OCI-LY7 (cell line): Measurements from ENCODE around the gene GRIK2. TPM values are rescaled to one million over a fixed set of nuclear protein-coding genes. Genes with fewer than 3 reads are reported as not detected.

Source experiments
- BruUV-seq: library from RNA; stranded (reverse); fragments of 400-500 nt; replicated peaks from 2 replicates; lab custom pipeline; 2021; lab: Mats Ljungman, UMichigan
- CTCF ChIA-PET: fragments of 300-600 bp; sonication (Branson Sonifier 250); formaldehyde crosslinking; loops from one replicate; lab custom pipeline; 2022; ENCODE audit warnings: antibody characterized with exemption; ENCODE audit not compliant: unreplicated experiment; lab: Charles Lee
- POLR2A ChIA-PET: fragments of 300-600 bp; sonication (Branson Sonifier 250); formaldehyde crosslinking; loops from one replicate; lab custom pipeline; 2022; ENCODE audit warnings: antibody characterized with exemption; lab: Charles Lee
- DNase-seq: peaks from one replicate; pipeline ENCODE4 v3.0.0-alpha.2; 2015; ENCODE audit warnings: low spot score
- H2AFZ ChIP-seq: fragments of 200-600 bp; sonication (generic), shearing (Covaris generic); 2 replicates; pipeline ENCODE4 v1.6.1; 2014; ENCODE audit warnings: mild to moderate bottlenecking, antibody characterized with exemption, low read length, moderate library complexity
- H3K27ac ChIP-seq: fragments of 200-600 bp; sonication (generic); 2 replicates; pipeline ENCODE4 v1.5.1; 2014; ENCODE audit warnings: mixed run types, low read depth, mild to moderate bottlenecking, moderate library complexity, low read length, inconsistent platforms; ENCODE audit not compliant: poor library complexity, severe bottlenecking
- H3K36me3 ChIP-seq: fragments of 200-600 bp; sonication (generic); 2 replicates; pipeline ENCODE4 v1.6.1; 2014; ENCODE audit warnings: mild to moderate bottlenecking, antibody characterized with exemption, low read length, moderate library complexity, mixed read lengths; ENCODE audit not compliant: insufficient read depth
- H3K4me1 ChIP-seq: fragments of 200-600 bp; sonication (generic); 2 replicates; pipeline ENCODE4 v1.5.1; 2014; ENCODE audit warnings: mild to moderate bottlenecking, low read length; ENCODE audit not compliant: insufficient read depth, poor library complexity, severe bottlenecking
- H3K4me2 ChIP-seq: fragments of 200-600 bp; sonication (generic); 2 replicates; pipeline ENCODE4 v1.6.1; 2014; ENCODE audit warnings: mild to moderate bottlenecking, low read length
- H3K4me3 ChIP-seq: fragments of 200-600 bp; sonication (generic); 2 replicates; pipeline ENCODE4 v1.5.1; 2014; ENCODE audit warnings: mild to moderate bottlenecking, low read depth, low read length; ENCODE audit not compliant: poor library complexity, severe bottlenecking
- H3K79me2 ChIP-seq: fragments of 200-600 bp; sonication (generic); 2 replicates; pipeline ENCODE4 v1.6.1; 2016; ENCODE audit warnings: low read depth, mild to moderate bottlenecking, low read length, moderate library complexity, mixed read lengths; ENCODE audit not compliant: insufficient read depth
- H3K9me2 ChIP-seq: fragments of 200-600 bp; sonication (generic); 2 replicates; pipeline ENCODE4 v1.6.1; 2016; ENCODE audit warnings: mild to moderate bottlenecking, low read length, mixed read lengths; ENCODE audit not compliant: insufficient read depth
- H3K9me3 ChIP-seq: fragments of 200-600 bp; sonication (generic); 2 replicates; pipeline ENCODE4 v1.6.1; 2014; ENCODE audit warnings: mild to moderate bottlenecking, mixed run types, low read length, mixed read lengths
- H4K20me1 ChIP-seq: fragments of 200-600 bp; sonication (generic); 2 replicates; pipeline ENCODE4 v1.6.1; 2014; ENCODE audit warnings: mild to moderate bottlenecking, antibody characterized with exemption, low read length, moderate library complexity, mixed read lengths; ENCODE audit not compliant: insufficient read depth
- EZH2phosphoT487 ChIP-seq: fragments of 200-600 bp; sonication (generic); IDR thresholded peaks from 2 replicates; pipeline ENCODE4 v1.6.1; 2018; ENCODE audit warnings: low read depth, borderline replicate concordance, mild to moderate bottlenecking, mixed run types, antibody characterized with exemption, low read length, moderate library complexity, mixed read lengths
- intact Hi-C: fragments of 100-400 bp; cut with micrococcal nuclease; formaldehyde crosslinking; loops from one replicate; pipeline ENCODE4 v1.10.0; 2022; ENCODE audit not compliant: unreplicated experiment
- total RNA-seq, 2 experiments: library from RNA; depleted of rRNA in 1 of 2; stranded (reverse); fragments of >200 nt in 1 of 2; shearing (Covaris generic) in 1 of 2; gene quantifications; 2 replicates each; pipeline ENCODE4 v1.2.3, GENCODE V29; 2014 to 2022
- TF ChIP-seq, protein P1 (sequence below): fragments of 200-600 bp; sonication (generic); conservative IDR thresholded peaks from 2 replicates; pipeline ENCODE4 v1.5.1; 2014; ENCODE audit warnings: mild to moderate bottlenecking, antibody characterized with exemption, low read length, moderate library complexity, mixed read lengths

The GRIK2 gene
- total RNA-seq, 2 experiments from 2014 or later: not detected

DNA sequence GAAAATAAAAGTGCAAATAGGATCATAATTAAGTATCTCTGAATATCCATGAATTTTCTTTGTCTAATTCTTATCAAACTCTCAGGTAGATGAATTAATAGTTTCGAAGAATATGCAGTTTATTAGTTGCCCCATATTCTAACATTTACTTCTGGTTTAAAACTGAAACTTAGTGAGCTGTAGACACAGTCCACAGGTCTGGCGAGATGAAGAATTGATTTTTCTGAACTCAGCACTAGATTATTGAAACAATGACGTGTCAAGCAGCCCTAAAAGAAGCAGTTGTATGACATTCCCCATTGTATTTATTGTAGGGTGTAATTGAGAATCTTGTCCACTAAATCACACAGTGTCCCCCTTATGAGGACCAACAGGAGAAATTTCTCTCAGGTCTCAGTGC, 407.1 kb downstream of the GRIK2 start:
- Histone ChIP-seq H3K4me1 (no peaks in the 10 kb centered on the region), H3K36me3 (no peaks in the 10 kb centered on the region), H3K9me2 (no peaks in the 10 kb centered on the region), H3K4me3 (no peak overlapping the region), H4K20me1 (no peaks in the 10 kb centered on the region), H3K79me2 (no peaks in the 10 kb centered on the region), H3K27ac (no peak overlapping the region), H3K4me2 (no peak overlapping the region), H2AFZ (no peak overlapping the region), H3K9me3 (no peaks in the 10 kb centered on the region)
- no peak for TF ChIP-seq EZH2phosphoT487
- TF ChIP-seq, protein P1, sequence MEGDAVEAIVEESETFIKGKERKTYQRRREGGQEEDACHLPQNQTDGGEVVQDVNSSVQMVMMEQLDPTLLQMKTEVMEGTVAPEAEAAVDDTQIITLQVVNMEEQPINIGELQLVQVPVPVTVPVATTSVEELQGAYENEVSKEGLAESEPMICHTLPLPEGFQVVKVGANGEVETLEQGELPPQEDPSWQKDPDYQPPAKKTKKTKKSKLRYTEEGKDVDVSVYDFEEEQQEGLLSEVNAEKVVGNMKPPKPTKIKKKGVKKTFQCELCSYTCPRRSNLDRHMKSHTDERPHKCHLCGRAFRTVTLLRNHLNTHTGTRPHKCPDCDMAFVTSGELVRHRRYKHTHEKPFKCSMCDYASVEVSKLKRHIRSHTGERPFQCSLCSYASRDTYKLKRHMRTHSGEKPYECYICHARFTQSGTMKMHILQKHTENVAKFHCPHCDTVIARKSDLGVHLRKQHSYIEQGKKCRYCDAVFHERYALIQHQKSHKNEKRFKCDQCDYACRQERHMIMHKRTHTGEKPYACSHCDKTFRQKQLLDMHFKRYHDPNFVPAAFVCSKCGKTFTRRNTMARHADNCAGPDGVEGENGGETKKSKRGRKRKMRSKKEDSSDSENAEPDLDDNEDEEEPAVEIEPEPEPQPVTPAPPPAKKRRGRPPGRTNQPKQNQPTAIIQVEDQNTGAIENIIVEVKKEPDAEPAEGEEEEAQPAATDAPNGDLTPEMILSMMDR: no peak
- intact Hi-C loops: no loop called here
- no TSS peak for BruUV-seq
- no peak for DNase-seq
- ChIA-PET CTCF (no interaction called here), POLR2A (no interaction called here)

DNA sequence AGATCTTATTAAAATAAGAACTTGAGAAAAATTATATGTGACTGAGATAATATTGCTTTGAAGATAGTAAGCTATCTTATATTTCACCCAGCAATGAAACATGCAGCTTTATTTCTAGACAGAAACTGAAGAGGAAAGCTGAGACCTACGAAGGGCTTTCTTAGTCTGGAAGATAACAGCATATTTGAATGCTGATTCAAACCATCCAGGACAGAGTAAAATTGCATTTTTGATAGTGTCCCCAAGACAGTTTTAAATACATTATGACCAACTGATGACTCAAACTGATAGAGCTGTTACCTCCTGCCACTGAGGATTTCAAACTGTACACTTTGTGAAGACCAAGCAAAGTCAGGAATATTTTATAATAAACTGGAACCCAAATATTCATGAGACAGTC, 409.6 kb downstream of the GRIK2 start:
- no TSS peak for BruUV-seq
- ChIA-PET CTCF (no interaction called here), POLR2A (no interaction called here)
- Histone ChIP-seq H3K4me3 (no peak overlapping the region), H3K9me2 (no peaks in the 10 kb centered on the region), H3K4me1 (no peaks in the 10 kb centered on the region), H3K27ac (no peak overlapping the region), H3K4me2 (no peak overlapping the region), H2AFZ (no peak overlapping the region), H3K9me3 (no peaks in the 10 kb centered on the region), H3K36me3 (no peaks in the 10 kb centered on the region), H3K79me2 (no peaks in the 10 kb centered on the region), H4K20me1 (no peaks in the 10 kb centered on the region)
- no peak for TF ChIP-seq EZH2phosphoT487
- TF ChIP-seq, protein P1: no peak
- intact Hi-C loops: no loop called here
- no peak for DNase-seq

DNA sequence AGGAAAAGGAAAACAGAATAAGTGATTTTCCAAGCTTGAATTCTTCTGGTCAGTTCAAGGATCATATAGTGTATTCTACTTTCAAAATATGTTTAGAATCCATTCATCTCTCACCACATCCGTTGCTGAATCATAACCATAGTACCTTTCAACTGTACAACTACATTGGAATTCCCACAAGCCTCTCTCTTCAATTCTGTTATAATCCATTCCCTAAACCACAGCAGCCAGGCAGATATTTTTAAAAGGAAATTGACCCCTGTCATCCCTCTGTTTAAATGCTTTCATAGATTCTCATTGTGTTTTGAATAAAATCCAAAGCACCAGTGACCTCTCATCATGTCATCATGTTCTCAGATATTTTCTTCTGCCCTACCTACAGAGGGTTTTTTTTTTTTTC, 412.7 kb downstream of the GRIK2 start:
- no peak overlapping the region for H3K4me2 ChIP-seq
- TF ChIP-seq EZH2phosphoT487: no peak
- TF ChIP-seq, protein P1: no peak
- intact Hi-C loops: no loop called here
- H4K20me1 ChIP-seq: no peaks in the 10 kb centered on the region
- no peaks in the 10 kb centered on the region for H3K9me2 ChIP-seq
- no peak overlapping the region for H3K27ac ChIP-seq
- no peaks in the 10 kb centered on the region for H3K9me3 ChIP-seq
- no peaks in the 10 kb centered on the region for H3K36me3 ChIP-seq
- no peak for DNase-seq
- POLR2A ChIA-PET: no interaction called here
- no peak overlapping the region for H3K4me3 ChIP-seq
- no peaks in the 10 kb centered on the region for H3K4me1 ChIP-seq
- CTCF ChIA-PET: no interaction called here
- no TSS peak for BruUV-seq
- no peak overlapping the region for H2AFZ ChIP-seq
- H3K79me2 ChIP-seq: no peaks in the 10 kb centered on the region
